SK-N-SH treated with all-trans-retinoic acid at 6 μM for 48 hours (cell line): Measurements from ENCODE around the gene OTOF.

ENCODE experiments used
- ESRRG ChIP-seq: fragments of 250-450 bp; sonication (Bioruptor Pico); IDR thresholded peaks from 2 replicates; pipeline ENCODE4 v1.6.1; 2021; ENCODE audit warnings: mild to moderate bottlenecking
- SNAI2 ChIP-seq: fragments of 250-450 bp; sonication (Bioruptor Pico); IDR thresholded peaks from 2 replicates; pipeline ENCODE4 v1.5.0; 2020; ENCODE audit warnings: mild to moderate bottlenecking, moderate library complexity
- ZFP3 ChIP-seq: fragments of 250-450 bp; sonication (Bioruptor Pico); IDR thresholded peaks from 2 replicates; pipeline ENCODE4 v1.5.0; 2020; ENCODE audit warnings: mild to moderate bottlenecking, moderate library complexity
- ZFP30 ChIP-seq: fragments of 450-650 bp; formaldehyde crosslinking; IDR thresholded peaks from 2 replicates; pipeline ENCODE4 v1.5.0; 2022; ENCODE audit warnings: mild to moderate bottlenecking, moderate library complexity
- ZNF565 ChIP-seq: fragments of 450-650 bp; formaldehyde crosslinking; conservative IDR thresholded peaks from 2 replicates; pipeline ENCODE4 v1.5.0; 2020; ENCODE audit warnings: low read depth, mild to moderate bottlenecking, moderate library complexity
- TF ChIP-seq, protein P1 (sequence below): fragments of 250-450 bp; sonication (Bioruptor Pico); IDR thresholded peaks from 2 replicates; pipeline ENCODE4 v1.8.0; 2020; ENCODE audit warnings: mild to moderate bottlenecking, moderate library complexity, borderline replicate concordance
- TF ChIP-seq, protein P2 (sequence below): fragments of 250-450 bp; sonication (Bioruptor Pico); IDR thresholded peaks from 2 replicates; pipeline ENCODE4 v1.8.0; 2021; ENCODE audit warnings: low read depth, mild to moderate bottlenecking, moderate library complexity, borderline replicate concordance
- TF ChIP-seq, protein P3 (sequence below): fragments of 250-450 bp; sonication (Bioruptor Pico); IDR thresholded peaks from 2 replicates; pipeline ENCODE4 v1.5.0; 2020; ENCODE audit warnings: mild to moderate bottlenecking, moderate library complexity
- TF ChIP-seq, protein P4 (sequence below): fragments of 250-450 bp; sonication (Bioruptor Pico); IDR thresholded peaks from 2 replicates; pipeline ENCODE4 v1.5.1; 2021; ENCODE audit warnings: mild to moderate bottlenecking, moderate library complexity

DNA sequence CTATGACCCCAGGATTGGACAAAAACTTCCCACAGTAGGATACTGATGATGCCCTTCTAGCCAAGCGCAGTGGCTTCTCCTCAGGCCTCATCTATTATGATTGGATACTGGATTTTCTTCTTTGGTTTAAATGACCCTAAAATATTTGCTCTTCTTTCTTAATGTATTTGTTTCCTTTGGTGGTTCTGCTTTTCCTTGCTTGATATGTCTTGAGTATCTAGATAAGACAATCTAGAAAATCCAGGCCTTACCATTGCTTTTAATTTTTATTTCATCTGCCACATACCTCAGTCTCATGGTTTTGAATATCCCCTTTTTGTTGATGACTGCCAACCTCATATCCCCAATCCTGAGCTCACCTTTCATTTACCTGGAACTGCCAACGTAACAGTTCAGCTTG is 35.6 kb downstream of the OTOF start:
- TF ChIP-seq, protein P1, sequence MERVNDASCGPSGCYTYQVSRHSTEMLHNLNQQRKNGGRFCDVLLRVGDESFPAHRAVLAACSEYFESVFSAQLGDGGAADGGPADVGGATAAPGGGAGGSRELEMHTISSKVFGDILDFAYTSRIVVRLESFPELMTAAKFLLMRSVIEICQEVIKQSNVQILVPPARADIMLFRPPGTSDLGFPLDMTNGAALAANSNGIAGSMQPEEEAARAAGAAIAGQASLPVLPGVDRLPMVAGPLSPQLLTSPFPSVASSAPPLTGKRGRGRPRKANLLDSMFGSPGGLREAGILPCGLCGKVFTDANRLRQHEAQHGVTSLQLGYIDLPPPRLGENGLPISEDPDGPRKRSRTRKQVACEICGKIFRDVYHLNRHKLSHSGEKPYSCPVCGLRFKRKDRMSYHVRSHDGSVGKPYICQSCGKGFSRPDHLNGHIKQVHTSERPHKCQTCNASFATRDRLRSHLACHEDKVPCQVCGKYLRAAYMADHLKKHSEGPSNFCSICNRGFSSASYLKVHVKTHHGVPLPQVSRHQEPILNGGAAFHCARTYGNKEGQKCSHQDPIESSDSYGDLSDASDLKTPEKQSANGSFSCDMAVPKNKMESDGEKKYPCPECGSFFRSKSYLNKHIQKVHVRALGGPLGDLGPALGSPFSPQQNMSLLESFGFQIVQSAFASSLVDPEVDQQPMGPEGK (CRISPR knock-in tag), result no peak
- no peak for TF ChIP-seq ZFP30 (CRISPR knock-in tag)
- TF ChIP-seq SNAI2, result no peak
- TF ChIP-seq ZNF565 (CRISPR knock-in tag), result no peak
- no peak for TF ChIP-seq ESRRG (CRISPR knock-in tag)
- no peak for TF ChIP-seq ZFP3 (CRISPR knock-in tag)
- TF ChIP-seq, protein P2, sequence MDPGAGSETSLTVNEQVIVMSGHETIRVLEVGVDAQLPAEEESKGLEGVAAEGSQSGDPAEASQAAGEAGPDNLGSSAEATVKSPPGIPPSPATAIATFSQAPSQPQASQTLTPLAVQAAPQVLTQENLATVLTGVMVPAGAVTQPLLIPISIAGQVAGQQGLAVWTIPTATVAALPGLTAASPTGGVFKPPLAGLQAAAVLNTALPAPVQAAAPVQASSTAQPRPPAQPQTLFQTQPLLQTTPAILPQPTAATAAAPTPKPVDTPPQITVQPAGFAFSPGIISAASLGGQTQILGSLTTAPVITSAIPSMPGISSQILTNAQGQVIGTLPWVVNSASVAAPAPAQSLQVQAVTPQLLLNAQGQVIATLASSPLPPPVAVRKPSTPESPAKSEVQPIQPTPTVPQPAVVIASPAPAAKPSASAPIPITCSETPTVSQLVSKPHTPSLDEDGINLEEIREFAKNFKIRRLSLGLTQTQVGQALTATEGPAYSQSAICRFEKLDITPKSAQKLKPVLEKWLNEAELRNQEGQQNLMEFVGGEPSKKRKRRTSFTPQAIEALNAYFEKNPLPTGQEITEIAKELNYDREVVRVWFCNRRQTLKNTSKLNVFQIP (CRISPR knock-in tag), result no peak
- TF ChIP-seq, protein P3, sequence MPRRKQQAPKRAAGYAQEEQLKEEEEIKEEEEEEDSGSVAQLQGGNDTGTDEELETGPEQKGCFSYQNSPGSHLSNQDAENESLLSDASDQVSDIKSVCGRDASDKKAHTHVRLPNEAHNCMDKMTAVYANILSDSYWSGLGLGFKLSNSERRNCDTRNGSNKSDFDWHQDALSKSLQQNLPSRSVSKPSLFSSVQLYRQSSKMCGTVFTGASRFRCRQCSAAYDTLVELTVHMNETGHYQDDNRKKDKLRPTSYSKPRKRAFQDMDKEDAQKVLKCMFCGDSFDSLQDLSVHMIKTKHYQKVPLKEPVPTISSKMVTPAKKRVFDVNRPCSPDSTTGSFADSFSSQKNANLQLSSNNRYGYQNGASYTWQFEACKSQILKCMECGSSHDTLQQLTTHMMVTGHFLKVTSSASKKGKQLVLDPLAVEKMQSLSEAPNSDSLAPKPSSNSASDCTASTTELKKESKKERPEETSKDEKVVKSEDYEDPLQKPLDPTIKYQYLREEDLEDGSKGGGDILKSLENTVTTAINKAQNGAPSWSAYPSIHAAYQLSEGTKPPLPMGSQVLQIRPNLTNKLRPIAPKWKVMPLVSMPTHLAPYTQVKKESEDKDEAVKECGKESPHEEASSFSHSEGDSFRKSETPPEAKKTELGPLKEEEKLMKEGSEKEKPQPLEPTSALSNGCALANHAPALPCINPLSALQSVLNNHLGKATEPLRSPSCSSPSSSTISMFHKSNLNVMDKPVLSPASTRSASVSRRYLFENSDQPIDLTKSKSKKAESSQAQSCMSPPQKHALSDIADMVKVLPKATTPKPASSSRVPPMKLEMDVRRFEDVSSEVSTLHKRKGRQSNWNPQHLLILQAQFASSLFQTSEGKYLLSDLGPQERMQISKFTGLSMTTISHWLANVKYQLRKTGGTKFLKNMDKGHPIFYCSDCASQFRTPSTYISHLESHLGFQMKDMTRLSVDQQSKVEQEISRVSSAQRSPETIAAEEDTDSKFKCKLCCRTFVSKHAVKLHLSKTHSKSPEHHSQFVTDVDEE, result no peak
- TF ChIP-seq, protein P4, sequence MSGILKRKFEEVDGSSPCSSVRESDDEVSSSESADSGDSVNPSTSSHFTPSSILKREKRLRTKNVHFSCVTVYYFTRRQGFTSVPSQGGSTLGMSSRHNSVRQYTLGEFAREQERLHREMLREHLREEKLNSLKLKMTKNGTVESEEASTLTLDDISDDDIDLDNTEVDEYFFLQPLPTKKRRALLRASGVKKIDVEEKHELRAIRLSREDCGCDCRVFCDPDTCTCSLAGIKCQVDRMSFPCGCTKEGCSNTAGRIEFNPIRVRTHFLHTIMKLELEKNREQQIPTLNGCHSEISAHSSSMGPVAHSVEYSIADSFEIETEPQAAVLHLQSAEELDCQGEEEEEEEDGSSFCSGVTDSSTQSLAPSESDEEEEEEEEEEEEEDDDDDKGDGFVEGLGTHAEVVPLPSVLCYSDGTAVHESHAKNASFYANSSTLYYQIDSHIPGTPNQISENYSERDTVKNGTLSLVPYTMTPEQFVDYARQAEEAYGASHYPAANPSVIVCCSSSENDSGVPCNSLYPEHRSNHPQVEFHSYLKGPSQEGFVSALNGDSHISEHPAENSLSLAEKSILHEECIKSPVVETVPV, result no peak
